ENCODE data around the gene ALDH3A2. TPM values are rescaled to one million over a fixed set of nuclear protein-coding genes. Genes with fewer than 3 reads are reported as not detected.

The ALDH3A2 gene
- total and polyA plus RNA-seq, 2 of the 8 experiments (the other 6 are each of a cell fraction or from before 2014, with no cell fraction given): 20.6 to 72.9 TPM

DNA sequence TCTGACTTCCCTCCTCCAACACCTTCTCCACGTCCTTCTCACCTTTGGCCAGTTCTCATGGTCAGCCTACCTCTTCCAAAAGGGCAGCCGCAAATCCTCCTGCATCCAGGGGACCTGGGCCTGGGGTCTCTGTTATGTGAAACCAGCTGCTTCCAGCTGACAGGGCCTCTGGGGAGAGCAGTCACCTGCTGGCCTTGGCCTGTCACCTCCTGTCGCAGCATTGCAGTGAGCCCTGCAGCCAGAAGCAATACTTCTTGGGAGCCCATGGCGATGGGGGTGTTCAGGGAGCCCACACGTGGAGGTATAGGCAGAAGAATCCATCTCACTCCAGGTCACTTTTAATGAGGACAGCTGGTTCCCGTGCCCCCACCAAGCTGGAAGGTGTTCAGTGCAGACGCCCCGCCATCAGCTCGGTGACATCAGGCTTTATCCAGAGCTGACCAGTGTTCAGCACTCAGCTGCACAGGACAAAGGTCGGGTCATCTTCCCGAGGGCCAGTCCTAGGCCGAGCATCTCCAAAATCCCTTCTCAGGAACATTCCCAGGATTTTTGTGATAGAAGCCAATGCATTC is 69.6 kb downstream of the ALDH3A2 start:
- Histone ChIP-seq H3K56ac (replicated peaks; ENCODE audit: insufficient read length, low read depth, low read length) (no peak overlapping the region), H3K14ac (ENCODE audit: insufficient read length) (no peak overlapping the region), H3K27ac (ENCODE audit: low read depth, low read length) (no peak overlapping the region), H3K36me3 (ENCODE audit: control insufficient read depth in 2 of 4, insufficient read depth in 4 of 4, low read length in 3 of 4) (no peaks in the 10 kb centered on the region), H2AK5ac (ENCODE audit: low read depth, low read length) (no peak overlapping the region), H3K23me2 (ENCODE audit: low read depth, low read length) (no peaks in the 10 kb centered on the region), H2BK15ac (ENCODE audit: low read length) (no peak overlapping the region), H4K20me1 (replicated peaks in 1 of 2; ENCODE audit: control insufficient read depth in 1 of 2, insufficient read depth in 2 of 2, low read length in 2 of 2) (no peaks in the 10 kb centered on the region), H3K23ac (ENCODE audit: insufficient read length) (no peak overlapping the region), H3K4me1 (replicated peaks in 1 of 4; ENCODE audit: control insufficient read depth in 3 of 4, insufficient read depth in 4 of 4, low read length in 3 of 4) (peaks cover 0 to 6% (median 0%) of the 10 kb centered on the region in 4 experiments; a peak in 2 of 7 replicates), H2BK12ac (ENCODE audit: low read depth, low read length) (no peak overlapping the region), H2BK120ac (replicated peaks; ENCODE audit: low read depth, low read length) (no peak overlapping the region), H3K9me3 (ENCODE audit: insufficient read depth in 2 of 2, low read depth in 1 of 2, low read length in 1 of 2) (no peaks in the 10 kb centered on the region), H4K91ac (replicated peaks; ENCODE audit: insufficient read length, low read length) (no peak overlapping the region), H3K18ac (ENCODE audit: extremely low read depth, low read length) (no peak overlapping the region; the same call in 1 of the 2 replicates), H3K79me1 (ENCODE audit: low read depth, low read length) (no peaks in the 10 kb centered on the region), H3K27me3 (replicated peaks in 1 of 4; ENCODE audit: control insufficient read depth in 3 of 4, extremely low read depth in 1 of 4, insufficient read depth in 3 of 4, low read length in 3 of 4) (no peaks in the 10 kb centered on the region), H4K5ac (ENCODE audit: insufficient read length, low read depth, low read length) (no peak overlapping the region), H2BK20ac (ENCODE audit: low read length) (no peak overlapping the region), H3K9ac (replicated peaks in 1 of 4; ENCODE audit: extremely low read depth in 1 of 4, low read depth in 3 of 4, low read length in 3 of 4) (no peak overlapping the region), H4K8ac (ENCODE audit: extremely low read depth, insufficient read depth, low read length) (no peak overlapping the region), H3K79me2 (ENCODE audit: control insufficient read depth in 1 of 2, insufficient read depth in 2 of 2, low read length in 2 of 2) (no peaks in the 10 kb centered on the region), H3K4me3 (ENCODE audit: extremely low read depth in 1 of 4, insufficient read depth in 2 of 4, low read depth in 3 of 4, low read length in 4 of 4) (no peak overlapping the region), H3K4ac (replicated peaks; ENCODE audit: insufficient read length, low read depth, low read length) (no peak overlapping the region), H3K4me2 (ENCODE audit: insufficient read depth in 1 of 2, low read depth in 2 of 2, low read length in 2 of 2) (no peak overlapping the region), H2AFZ (ENCODE audit: low read length) (no peak overlapping the region), H2BK5ac (ENCODE audit: low read depth, low read length) (no peak overlapping the region)
- CTCF ChIA-PET (ENCODE audit: partially characterized antibody): interaction anchor here (0.6 to 8.7 kb wide), 34 partner anchors 8 to 375 kb away, joined by 3 to 56 read pairs (median 4); partner anchors contain the start of genes ALDH3A2, B9D1 and SLC47A1
- no peak for FAIRE-seq
- POLR2A ChIA-PET (ENCODE audit: partially characterized antibody): interaction anchor here (3.9 kb wide), 1 partner anchor 69 kb away, joined by 16 read pairs; the partner anchor contains the start of gene ALDH3A2
- no peak for DNase-seq (ENCODE audit: low read depth in 1 of 2, low spot score in 2 of 2)
- 86% methylated on average over 12 of the region's 12 CpGs; no CpG with 5 or more reads in 1 of the 2 experiments for WGBS, 2 experiments (ENCODE audit: extremely low coverage in 1 of 2, insufficient coverage in 1 of 2, insufficient read length in 1 of 2, insufficient replicate concordance in 2 of 2, low coverage in 1 of 2, low lambda C conversion rate in 2 of 2, missing lambda C conversion rate in 1 of 2)
- TF ChIP-seq SIX5 (IDR thresholded peaks at IDR 0.05; ENCODE audit: low read depth, low read length) (no peak), CREB1 (IDR thresholded peaks at IDR 0.05) (no peak), RBBP5 (IDR thresholded peaks at IDR 0.05; ENCODE audit: borderline replicate concordance, low read depth, low read length) (no peak)

Measured in H1 (cell line).